ENCODE results near the gene DLX1. TPM values are rescaled to one million over a fixed set of nuclear protein-coding genes. Genes with fewer than 3 reads are reported as not detected.

Gene DLX1
- total RNA-seq, 1 experiment from 2014 or later, result 0.87 TPM

DNA sequence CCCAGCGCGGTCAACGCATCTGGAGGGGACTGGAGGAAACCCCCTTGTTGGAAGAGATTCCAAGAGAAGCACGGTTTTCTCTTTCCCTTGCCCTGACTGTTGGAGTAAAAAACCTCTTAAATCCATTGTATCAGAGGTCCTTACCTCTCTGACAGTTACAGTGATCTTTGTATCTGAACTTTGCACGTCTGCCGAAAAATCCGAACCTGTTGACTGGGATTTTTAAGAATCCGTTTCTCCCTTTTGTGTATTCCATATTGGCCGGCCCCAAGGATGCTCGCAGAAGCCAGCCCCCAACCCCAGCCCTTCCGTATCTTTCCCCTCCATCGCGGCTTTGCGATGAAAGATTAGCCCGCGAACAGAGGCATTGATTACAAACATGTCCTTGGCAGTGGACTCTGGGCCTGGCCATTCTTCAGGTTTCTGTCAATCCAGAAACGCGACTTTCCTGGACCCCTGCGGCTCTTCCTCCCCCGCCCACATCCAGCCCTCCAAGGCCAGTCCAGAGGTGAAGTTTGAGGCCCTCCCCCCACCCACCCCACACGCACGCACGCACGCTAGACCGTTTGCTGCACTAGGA is 4.6 kb upstream of the DLX1 start:
- no TSS peak for BruUV-seq (replicated peaks)
- no peak overlapping the region for H3K27ac ChIP-seq
- H3K27me3 ChIP-seq (ENCODE audit: insufficient read depth, low read depth), result no peaks in the 10 kb centered on the region
- DNase-seq, result no peak
- no peak overlapping the region for H3K4me2 ChIP-seq
- H3K4me3 ChIP-seq, result no peak overlapping the region
- CTCF ChIA-PET, result no interaction called here
- peaks cover 13% of the 10 kb centered on the region; the same call in 1 of the 2 replicates for H3K4me1 ChIP-seq (replicated peaks; ENCODE audit: insufficient read depth)
- H3K9me2 ChIP-seq (ENCODE audit: insufficient read depth), result no peaks in the 10 kb centered on the region
- no peaks in the 10 kb centered on the region for H3K79me2 ChIP-seq (ENCODE audit: low read depth)
- H2AFZ ChIP-seq, result no peak overlapping the region
- H4K20me1 ChIP-seq (ENCODE audit: insufficient read depth), result no peaks in the 10 kb centered on the region
- POLR2A ChIA-PET (ENCODE audit: unreplicated experiment), result no interaction called here
- H3K36me3 ChIP-seq (ENCODE audit: low read depth), result no peaks in the 10 kb centered on the region
- TF ChIP-seq, protein P1, sequence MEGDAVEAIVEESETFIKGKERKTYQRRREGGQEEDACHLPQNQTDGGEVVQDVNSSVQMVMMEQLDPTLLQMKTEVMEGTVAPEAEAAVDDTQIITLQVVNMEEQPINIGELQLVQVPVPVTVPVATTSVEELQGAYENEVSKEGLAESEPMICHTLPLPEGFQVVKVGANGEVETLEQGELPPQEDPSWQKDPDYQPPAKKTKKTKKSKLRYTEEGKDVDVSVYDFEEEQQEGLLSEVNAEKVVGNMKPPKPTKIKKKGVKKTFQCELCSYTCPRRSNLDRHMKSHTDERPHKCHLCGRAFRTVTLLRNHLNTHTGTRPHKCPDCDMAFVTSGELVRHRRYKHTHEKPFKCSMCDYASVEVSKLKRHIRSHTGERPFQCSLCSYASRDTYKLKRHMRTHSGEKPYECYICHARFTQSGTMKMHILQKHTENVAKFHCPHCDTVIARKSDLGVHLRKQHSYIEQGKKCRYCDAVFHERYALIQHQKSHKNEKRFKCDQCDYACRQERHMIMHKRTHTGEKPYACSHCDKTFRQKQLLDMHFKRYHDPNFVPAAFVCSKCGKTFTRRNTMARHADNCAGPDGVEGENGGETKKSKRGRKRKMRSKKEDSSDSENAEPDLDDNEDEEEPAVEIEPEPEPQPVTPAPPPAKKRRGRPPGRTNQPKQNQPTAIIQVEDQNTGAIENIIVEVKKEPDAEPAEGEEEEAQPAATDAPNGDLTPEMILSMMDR (conservative IDR thresholded peaks at IDR 0.05), result no peak
- no peak for TF ChIP-seq EZH2 (IDR thresholded peaks at IDR 0.05; ENCODE audit: low read depth)
- peaks cover 10% of the 10 kb centered on the region; the same call in 1 of the 2 replicates for H3F3A ChIP-seq (ENCODE audit: insufficient read depth, low read depth)
- intact Hi-C loops (cut with micrococcal nuclease; ENCODE audit: unreplicated experiment), result no loop called here
- peaks cover 5% of the 10 kb centered on the region; the same call in 1 of the 2 replicates for H3K9me3 ChIP-seq (ENCODE audit: insufficient read depth, low read depth)

DNA sequence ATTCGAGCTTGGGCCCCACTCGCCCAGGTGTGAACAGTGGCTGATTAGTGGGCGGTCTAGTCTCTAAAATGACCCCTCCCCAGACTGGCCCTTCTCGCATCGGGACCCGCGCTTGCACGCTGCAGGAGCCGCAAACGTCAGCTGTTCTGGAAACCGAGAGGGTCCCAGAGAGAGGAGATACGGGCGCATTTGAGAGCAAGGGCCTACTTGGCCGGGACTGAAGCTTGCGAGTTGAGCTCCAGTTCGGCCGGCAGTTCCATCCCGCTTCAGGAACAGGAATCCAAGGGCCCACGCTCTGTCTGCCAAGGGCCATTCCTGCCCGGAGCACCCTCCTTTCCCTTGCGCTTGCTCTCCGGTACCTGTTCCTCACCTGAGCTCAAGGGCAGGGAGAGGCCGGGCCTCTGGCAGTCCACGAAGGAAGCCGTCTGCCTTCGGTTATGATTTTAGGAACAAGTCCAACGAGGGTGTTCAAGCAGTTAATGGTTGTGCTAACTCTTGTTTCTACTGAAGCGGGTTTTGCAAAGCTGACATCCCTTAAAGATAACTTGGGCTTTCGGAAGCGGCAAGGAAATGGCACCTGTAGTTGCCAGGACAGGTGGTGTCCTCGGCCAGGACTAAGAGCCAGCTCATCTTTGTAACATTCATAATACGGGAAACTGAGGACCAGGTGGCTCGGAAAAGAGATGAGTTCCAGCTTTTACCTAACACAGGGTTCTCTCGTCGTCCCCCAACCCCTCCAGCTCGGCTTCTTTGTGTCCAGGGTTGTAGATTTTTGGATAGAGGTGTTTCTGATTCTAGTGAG is 3.9 kb upstream of the DLX1 start:
- TF ChIP-seq, protein P1 (conservative IDR thresholded peaks at IDR 0.05), result no peak
- TF ChIP-seq EZH2 (IDR thresholded peaks at IDR 0.05; ENCODE audit: low read depth), result no peak
- no peaks in the 10 kb centered on the region for H3K36me3 ChIP-seq (ENCODE audit: low read depth)
- peaks cover 5% of the 10 kb centered on the region; the same call in 1 of the 2 replicates for H3K9me3 ChIP-seq (ENCODE audit: insufficient read depth, low read depth)
- peaks cover 13% of the 10 kb centered on the region; the same call in 1 of the 2 replicates for H3K4me1 ChIP-seq (replicated peaks; ENCODE audit: insufficient read depth)
- no peak overlapping the region for H3K27ac ChIP-seq
- intact Hi-C loops (cut with micrococcal nuclease; ENCODE audit: unreplicated experiment), result no loop called here
- ChIA-PET POLR2A (ENCODE audit: unreplicated experiment) (no interaction called here), CTCF (no interaction called here)
- no peak overlapping the region for H3K4me3 ChIP-seq
- no peaks in the 10 kb centered on the region for H3K9me2 ChIP-seq (ENCODE audit: insufficient read depth)
- H3K4me2 ChIP-seq, result no peak overlapping the region
- H3F3A ChIP-seq (ENCODE audit: insufficient read depth, low read depth), result peaks cover 10% of the 10 kb centered on the region; the same call in 1 of the 2 replicates
- no peak overlapping the region for H2AFZ ChIP-seq
- no peaks in the 10 kb centered on the region for H3K79me2 ChIP-seq (ENCODE audit: low read depth)
- BruUV-seq (replicated peaks), result no TSS peak
- DNase-seq, result no peak
- no peaks in the 10 kb centered on the region for H4K20me1 ChIP-seq (ENCODE audit: insufficient read depth)
- no peaks in the 10 kb centered on the region for H3K27me3 ChIP-seq (ENCODE audit: insufficient read depth, low read depth)

DNA sequence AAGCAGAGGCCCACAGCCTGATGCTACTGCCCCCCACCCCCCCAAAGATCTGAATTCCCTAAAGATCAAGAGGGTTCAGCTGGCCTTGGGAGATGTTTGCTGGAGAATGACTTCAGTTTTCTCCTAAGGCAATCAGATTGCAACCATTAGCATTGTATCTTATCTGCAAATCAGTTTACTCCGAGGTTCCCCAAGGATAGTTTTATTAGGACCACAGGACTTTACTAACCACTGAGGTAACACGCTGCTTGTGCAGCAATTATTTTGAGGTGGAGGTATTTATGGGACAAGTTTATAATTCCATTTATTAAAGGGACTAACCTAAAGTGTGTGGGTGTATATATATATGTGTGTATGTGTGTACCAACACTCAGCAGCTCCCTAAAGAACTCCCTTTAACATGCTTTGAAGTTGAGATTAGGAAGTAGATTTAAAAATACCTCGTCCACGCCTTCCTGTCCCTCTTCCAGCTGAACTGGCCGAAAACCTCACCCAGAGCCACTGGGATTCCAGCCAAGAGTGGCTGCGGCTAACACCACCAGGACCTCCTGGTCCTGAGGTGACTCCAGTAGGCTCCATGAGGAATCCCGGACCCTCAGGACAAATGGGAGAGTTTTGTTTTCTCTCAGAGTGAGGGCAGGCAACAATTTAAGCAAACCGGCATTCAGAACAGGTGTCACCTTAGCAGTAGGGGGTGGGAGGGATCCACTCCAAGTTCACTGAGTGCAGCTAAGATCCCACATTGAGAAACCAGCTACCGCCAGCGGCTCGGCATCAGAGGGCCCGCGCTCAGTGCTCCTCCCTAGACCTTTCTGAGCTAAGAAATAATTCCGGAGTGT is 3.0 kb upstream of the DLX1 start:
- Histone ChIP-seq H3K27ac (no peak overlapping the region), H3K79me2 (ENCODE audit: low read depth) (no peaks in the 10 kb centered on the region), H3K9me3 (ENCODE audit: insufficient read depth, low read depth) (peaks cover 5% of the 10 kb centered on the region; the same call in 1 of the 2 replicates)

More for the DNA sequence above, 3.0 kb upstream of the DLX1 start:
- ChIA-PET POLR2A (ENCODE audit: unreplicated experiment) (interaction anchor here (0.6 kb wide), 1 partner anchor 17 kb away, joined by 4 read pairs; no protein-coding TSS in a partner anchor), CTCF (no interaction called here)
- H3K27me3 ChIP-seq (ENCODE audit: insufficient read depth, low read depth), result no peaks in the 10 kb centered on the region
- H3K4me2 ChIP-seq, result no peak overlapping the region
- no peak for DNase-seq
- no peak for TF ChIP-seq EZH2 (IDR thresholded peaks at IDR 0.05; ENCODE audit: low read depth)
- TF ChIP-seq, protein P1 (conservative IDR thresholded peaks at IDR 0.05), result no peak
- H3K9me2 ChIP-seq (ENCODE audit: insufficient read depth), result no peaks in the 10 kb centered on the region
- intact Hi-C loops (cut with micrococcal nuclease; ENCODE audit: unreplicated experiment), result no loop called here
- no peak overlapping the region for H2AFZ ChIP-seq
- no peak overlapping the region for H3K4me3 ChIP-seq
- no peaks in the 10 kb centered on the region for H3K36me3 ChIP-seq (ENCODE audit: low read depth)
- H3K4me1 ChIP-seq (replicated peaks; ENCODE audit: insufficient read depth), result peaks cover 8% of the 10 kb centered on the region; the same call in 1 of the 2 replicates
- H4K20me1 ChIP-seq (ENCODE audit: insufficient read depth), result no peaks in the 10 kb centered on the region
- BruUV-seq (replicated peaks), result no TSS peak
- H3F3A ChIP-seq (ENCODE audit: insufficient read depth, low read depth), result peaks cover 10% of the 10 kb centered on the region; the same call in 1 of the 2 replicates

All from PC-9 (cell line).